ENCODE results near the gene CREB3L2. TPM values are rescaled to one million over a fixed set of nuclear protein-coding genes. Genes with fewer than 3 reads are reported as not detected.

CREB3L2 gene
- total RNA-seq, 2 experiments from 2014 or later = 22.7 to 79.0 TPM

- H3K4me3 ChIP-seq (ENCODE audit: low read depth, low read length, poor library complexity, severe bottlenecking) = peak overlapping the region; percentile 44
- intact Hi-C loops (cut with micrococcal nuclease; ENCODE audit: unreplicated experiment) = loop anchor here (1.0 kb wide), 2 partner anchors 100 to 457 kb away; partner anchors contain the start of gene TRIM24
- H3K27ac ChIP-seq (ENCODE audit: low read depth, low read length, poor library complexity, severe bottlenecking) = no peak overlapping the region
- no peak for DNase-seq (ENCODE audit: low spot score)
- H3K4me1 ChIP-seq (ENCODE audit: insufficient read depth, low read length, poor library complexity, severe bottlenecking) = peaks cover 31% of the 10 kb centered on the region
- no peaks in the 10 kb centered on the region for H3K9me3 ChIP-seq (ENCODE audit: low read length)
- no peaks in the 10 kb centered on the region for H3K9me2 ChIP-seq (ENCODE audit: insufficient read depth, low read length)
- H3K4me2 ChIP-seq (ENCODE audit: low read length) = peak overlapping the region; percentile 43
- TF ChIP-seq CTCF (conservative IDR thresholded peaks at IDR 0.05; ENCODE audit: low read length) = no peak
- no peak for TF ChIP-seq EZH2phosphoT487 (IDR thresholded peaks at IDR 0.05; ENCODE audit: borderline replicate concordance, low read depth, low read length)
- peaks cover 9% of the 10 kb centered on the region; the same call in 1 of the 2 replicates for H3K36me3 ChIP-seq (ENCODE audit: insufficient read depth, low read length)
- no TSS peak for BruUV-seq (replicated peaks)
- peaks cover 41% of the 10 kb centered on the region for H3K79me2 ChIP-seq (ENCODE audit: insufficient read depth, low read depth, low read length)
- H2AFZ ChIP-seq (ENCODE audit: low read length) = peak overlapping the region; percentile 90
- ChIA-PET POLR2A (interaction anchor here (0.7 to 6.7 kb wide), 15 partner anchors 11 to 333 kb away, joined by 3 to 65 read pairs (median 4); no protein-coding TSS in a partner anchor), CTCF (ENCODE audit: unreplicated experiment) (interaction anchor here (1.0 to 2.2 kb wide), 4 partner anchors 18 to 100 kb away, joined by 3 to 8 read pairs (median 4); no protein-coding TSS in a partner anchor)
- H4K20me1 ChIP-seq (ENCODE audit: insufficient read depth, low read length) = no peaks in the 10 kb centered on the region
Measured at GRCh38 chr7:138002828-138003189, 923 bp upstream of the CREB3L2 start.

- no peaks in the 10 kb centered on the region for H4K20me1 ChIP-seq (ENCODE audit: insufficient read depth, low read length)
- peak overlapping the region; percentile 90 for H2AFZ ChIP-seq (ENCODE audit: low read length)
- peak; percentile 99 for DNase-seq (ENCODE audit: low spot score)
- BruUV-seq (replicated peaks) = no TSS peak
- no peak overlapping the region for H3K27ac ChIP-seq (ENCODE audit: low read depth, low read length, poor library complexity, severe bottlenecking)
- intact Hi-C loops (cut with micrococcal nuclease; ENCODE audit: unreplicated experiment) = loop anchor here (1.0 kb wide), 2 partner anchors 99 to 458 kb away; partner anchors contain the start of gene TRIM24
- peak overlapping the region; percentile 86 for H3K4me2 ChIP-seq (ENCODE audit: low read length)
- H3K4me1 ChIP-seq (ENCODE audit: insufficient read depth, low read length, poor library complexity, severe bottlenecking) = peaks cover 33% of the 10 kb centered on the region
- TF ChIP-seq EZH2phosphoT487 (IDR thresholded peaks at IDR 0.05; ENCODE audit: borderline replicate concordance, low read depth, low read length) (no peak), CTCF (conservative IDR thresholded peaks at IDR 0.05; ENCODE audit: low read length) (peak; percentile 96)
- peak overlapping the region; percentile 80 for H3K4me3 ChIP-seq (ENCODE audit: low read depth, low read length, poor library complexity, severe bottlenecking)
- no peaks in the 10 kb centered on the region for H3K9me3 ChIP-seq (ENCODE audit: low read length)
- no peaks in the 10 kb centered on the region for H3K9me2 ChIP-seq (ENCODE audit: insufficient read depth, low read length)
- peaks cover 46% of the 10 kb centered on the region for H3K79me2 ChIP-seq (ENCODE audit: insufficient read depth, low read depth, low read length)
- peaks cover 10% of the 10 kb centered on the region; the same call in 1 of the 2 replicates for H3K36me3 ChIP-seq (ENCODE audit: insufficient read depth, low read length)
- ChIA-PET POLR2A (interaction anchor here (0.7 to 6.7 kb wide), 12 partner anchors 10 to 333 kb away, joined by 3 to 65 read pairs (median 4); no protein-coding TSS in a partner anchor), CTCF (ENCODE audit: unreplicated experiment) (interaction anchor here (0.5 to 2.2 kb wide), 7 partner anchors 9 to 99 kb away, joined by 3 to 8 read pairs (median 3); no protein-coding TSS in a partner anchor)
Measured at GRCh38 chr7:138002096-138002827, 376 bp upstream of the CREB3L2 start.

Data from OCI-LY7 (cell line).